ENCODE results near the gene DIPK1B. TPM values are rescaled to one million over a fixed set of nuclear protein-coding genes. Genes with fewer than 3 reads are reported as not detected.
A peak's percentile ranks its signal among the peaks of the same experiment; 100 is the strongest.
"Not testable (repeated sequence)": the region's sequence is repeated elsewhere in the genome, so short reads cannot be mapped to it uniquely, and the experiment has no call there.

Gene DIPK1B
- polyA plus RNA-seq, 3 donors, result 27.0 to 41.9 (median 38.8) TPM

DNA sequence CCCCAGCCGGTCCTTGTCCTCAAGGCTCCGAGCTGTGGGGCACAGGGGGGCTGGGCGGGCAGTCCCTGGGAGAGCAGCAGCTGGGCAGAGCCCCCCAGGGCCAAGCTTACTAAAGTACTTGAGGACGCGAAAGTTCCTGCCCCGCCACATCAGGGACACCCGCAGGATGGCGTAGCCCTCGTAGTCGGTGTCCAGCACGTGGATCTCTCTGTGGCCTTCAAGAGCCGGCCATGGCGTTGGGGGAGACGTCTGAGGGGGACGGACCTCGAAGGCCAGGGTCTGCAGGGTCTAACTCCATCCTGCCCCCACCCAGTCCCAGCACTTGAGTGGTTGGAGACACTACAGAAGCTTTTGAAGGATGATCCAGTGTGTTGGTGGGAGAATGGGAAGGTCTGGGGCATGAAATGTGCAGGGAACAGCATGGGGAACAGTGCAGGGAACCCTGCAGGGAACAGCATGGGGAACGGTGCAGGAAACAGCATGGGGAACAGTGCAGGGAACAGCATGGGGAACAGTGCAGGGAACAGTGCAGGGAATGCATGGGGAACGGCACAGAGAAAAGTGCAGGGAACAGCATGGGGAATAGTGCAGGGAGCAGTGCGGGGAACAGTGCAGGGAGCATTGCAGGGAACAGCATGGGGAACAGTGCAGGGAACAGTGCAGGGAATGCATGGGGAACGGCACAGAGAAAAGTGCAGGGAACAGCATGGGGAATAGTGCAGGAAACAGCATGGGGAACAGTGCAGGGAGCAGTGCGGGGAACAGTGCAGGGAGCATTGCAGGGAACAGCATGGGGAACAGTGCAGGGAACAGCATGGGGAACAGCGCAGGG is 43.1 kb downstream of the DIPK1B start:
- DNase-seq (ENCODE audit: extremely low read depth in 1 of 11, low read depth in 9 of 11, low spot score in 4 of 11), result not testable (repeated sequence)

DNA sequence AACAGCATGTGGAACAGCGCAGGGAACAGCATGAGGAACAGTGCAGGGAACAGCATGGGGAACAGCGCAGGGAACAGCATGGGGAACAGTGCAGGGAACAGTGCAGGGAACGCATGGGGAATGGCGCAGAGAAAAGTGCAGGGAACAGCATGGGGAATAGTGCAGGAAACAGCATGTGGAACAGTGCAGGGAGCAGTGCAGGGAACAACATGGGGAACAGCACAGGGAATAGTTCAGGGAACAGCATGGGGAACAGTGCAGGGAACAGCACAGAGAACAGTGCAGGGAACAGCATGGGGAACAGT is 43.7 kb downstream of the DIPK1B start:
- DNase-seq (ENCODE audit: extremely low read depth in 1 of 11, low read depth in 9 of 11, low spot score in 4 of 11), result no peak

DNA sequence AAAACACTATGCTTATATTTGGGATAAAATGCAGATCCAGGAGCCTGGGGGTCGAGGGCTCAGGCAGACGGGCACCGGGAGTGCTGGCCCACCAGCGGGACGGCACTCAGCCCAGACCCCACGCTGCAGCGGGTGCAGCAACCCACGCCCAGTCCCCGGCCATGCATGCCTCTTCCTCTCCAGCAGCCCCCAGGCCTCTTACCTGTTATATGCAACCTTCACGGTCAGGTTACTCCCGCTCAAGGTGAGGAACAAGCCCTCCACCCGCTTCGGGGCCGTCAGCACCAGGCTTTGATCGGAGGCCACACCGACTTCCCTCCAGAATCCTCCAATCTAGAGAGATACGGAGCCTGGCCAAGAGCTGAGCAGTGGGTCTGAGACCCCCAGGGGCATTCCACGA is 44.5 kb downstream of the DIPK1B start:
- no peak for DNase-seq (ENCODE audit: extremely low read depth in 1 of 11, low read depth in 9 of 11, low spot score in 4 of 11)

DNA sequence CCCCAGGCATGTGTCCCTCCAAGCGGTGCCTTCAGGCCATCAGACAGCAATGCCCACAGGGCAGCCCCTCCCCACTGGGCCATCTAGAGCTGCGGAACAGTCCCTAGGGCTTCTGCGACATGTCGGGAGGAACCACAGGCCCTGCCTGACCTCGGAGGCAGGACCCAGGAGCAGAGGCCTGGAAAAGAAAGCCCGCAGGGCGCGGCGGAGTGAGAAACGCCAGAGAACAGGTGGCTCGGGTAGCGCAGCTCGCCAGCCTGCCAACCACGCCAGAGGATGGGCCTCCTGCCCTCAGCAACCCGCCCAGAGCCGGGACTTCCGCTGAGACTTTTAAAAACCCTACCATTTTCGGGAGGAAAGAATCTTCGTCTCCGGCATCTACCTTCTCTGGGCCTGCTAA is 45.0 kb downstream of the DIPK1B start:
- DNase-seq (ENCODE audit: extremely low read depth in 1 of 11, low read depth in 9 of 11, low spot score in 4 of 11), result no peak

DNA sequence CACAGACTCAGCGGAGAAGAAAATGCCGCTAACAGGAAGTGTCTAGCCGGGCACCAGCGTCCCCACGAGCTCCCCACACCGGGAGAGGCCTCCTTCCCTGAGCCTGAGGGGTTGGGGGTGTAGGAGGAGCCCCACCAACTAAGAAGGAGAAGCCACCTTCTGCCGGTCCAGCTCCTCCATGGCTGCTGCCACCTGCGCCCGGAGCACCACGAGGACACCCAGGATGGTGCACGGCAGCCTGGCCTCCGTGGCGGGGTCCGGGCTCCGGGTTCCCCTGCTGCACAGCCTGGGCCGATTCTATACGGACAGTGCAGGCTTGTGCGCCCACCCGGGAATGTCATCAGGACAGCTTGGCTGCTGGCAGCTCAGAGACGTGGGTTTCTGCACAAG is 45.4 kb downstream of the DIPK1B start:
- no peak for DNase-seq (ENCODE audit: extremely low read depth in 1 of 11, low read depth in 9 of 11, low spot score in 4 of 11)

DNA sequence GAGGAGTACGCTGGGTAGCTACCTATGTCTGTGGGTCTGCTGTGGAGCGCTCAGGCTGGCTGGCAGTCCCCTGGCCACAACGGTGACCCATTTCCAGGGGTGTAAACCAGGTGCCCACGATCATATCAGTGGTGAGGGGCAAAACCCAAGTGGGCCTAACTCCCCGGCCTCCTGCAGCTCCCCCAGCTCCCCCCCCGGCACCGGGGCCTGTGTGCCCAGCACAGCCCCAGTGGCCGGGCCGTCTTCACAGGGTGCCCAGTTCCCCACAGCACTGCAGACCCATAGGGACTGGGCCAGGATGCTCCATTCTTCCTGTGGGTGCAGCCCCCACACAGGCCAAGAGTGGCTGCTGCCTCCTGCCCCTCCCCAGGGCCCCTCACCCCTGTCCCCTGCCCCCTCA is 46.6 kb downstream of the DIPK1B start:
- no peak for DNase-seq (ENCODE audit: extremely low read depth in 1 of 11, low read depth in 9 of 11, low spot score in 4 of 11)

DNA sequence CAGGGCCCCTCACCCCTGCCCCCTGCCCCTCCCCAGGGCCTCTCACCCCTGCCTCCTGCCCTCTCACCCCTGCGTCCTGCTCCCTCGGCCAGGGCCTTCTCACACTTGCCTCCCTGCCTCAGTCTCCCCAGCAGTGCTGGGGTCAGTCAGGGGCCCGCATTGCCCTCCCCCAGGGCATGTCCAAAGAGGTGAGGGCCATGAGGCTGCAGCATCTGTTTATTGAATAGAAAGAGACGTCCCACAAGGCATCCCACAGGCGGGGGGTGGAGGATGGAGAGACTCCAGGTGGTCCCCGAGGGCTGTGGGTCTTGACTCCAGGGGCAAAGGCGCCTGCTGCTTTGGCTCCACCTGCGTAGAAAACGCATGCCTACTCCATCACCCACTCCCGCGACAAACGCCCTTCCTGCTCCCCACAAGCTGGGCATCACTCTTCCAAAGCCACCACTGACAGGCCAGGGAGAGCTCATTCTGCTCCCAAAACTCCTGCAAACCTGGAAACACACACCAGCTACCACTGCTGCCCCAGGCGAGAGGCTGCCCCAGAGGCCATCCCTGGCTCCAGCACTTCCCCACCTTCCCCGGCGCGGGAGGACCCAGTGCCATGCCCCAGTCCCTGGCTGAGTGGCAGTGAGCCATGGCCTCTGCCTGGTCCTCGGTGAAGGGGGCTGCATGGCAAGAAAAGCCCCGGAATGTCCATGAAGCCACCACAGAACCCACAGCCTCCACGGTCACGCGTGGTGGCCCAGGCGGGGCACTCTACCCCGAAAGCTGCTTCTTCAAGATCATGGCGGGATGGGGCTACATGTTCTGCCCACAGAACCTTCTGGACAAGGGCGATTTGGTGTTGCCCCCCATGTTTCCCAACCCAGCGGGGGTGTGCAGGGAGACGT is 47.3 kb downstream of the DIPK1B start:
- DNase-seq (ENCODE audit: extremely low read depth in 1 of 11, low read depth in 9 of 11, low spot score in 4 of 11), result no peak

DNA sequence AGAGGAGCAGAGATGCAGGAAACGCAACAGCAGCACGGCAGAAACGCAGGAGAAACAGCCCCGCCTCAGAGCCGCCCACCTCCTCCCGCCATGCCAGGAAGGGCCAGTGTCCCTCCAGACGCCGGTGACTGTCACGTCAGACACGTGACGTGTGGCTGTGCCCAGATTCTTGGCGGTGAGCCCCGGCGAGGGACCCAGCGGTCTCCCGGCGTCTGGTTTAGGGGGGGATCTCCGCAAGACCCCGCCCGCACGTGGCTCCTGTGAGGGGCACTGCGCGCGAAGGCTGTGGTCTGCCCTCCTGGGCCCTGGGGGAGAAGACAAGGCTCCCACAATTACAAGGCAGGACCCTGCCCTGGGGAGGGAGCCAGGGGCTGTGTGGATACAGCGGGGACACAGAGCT is 48.1 kb downstream of the DIPK1B start:
- DNase-seq (ENCODE audit: extremely low read depth in 1 of 11, low read depth in 9 of 11, low spot score in 4 of 11), result no peak

DNA sequence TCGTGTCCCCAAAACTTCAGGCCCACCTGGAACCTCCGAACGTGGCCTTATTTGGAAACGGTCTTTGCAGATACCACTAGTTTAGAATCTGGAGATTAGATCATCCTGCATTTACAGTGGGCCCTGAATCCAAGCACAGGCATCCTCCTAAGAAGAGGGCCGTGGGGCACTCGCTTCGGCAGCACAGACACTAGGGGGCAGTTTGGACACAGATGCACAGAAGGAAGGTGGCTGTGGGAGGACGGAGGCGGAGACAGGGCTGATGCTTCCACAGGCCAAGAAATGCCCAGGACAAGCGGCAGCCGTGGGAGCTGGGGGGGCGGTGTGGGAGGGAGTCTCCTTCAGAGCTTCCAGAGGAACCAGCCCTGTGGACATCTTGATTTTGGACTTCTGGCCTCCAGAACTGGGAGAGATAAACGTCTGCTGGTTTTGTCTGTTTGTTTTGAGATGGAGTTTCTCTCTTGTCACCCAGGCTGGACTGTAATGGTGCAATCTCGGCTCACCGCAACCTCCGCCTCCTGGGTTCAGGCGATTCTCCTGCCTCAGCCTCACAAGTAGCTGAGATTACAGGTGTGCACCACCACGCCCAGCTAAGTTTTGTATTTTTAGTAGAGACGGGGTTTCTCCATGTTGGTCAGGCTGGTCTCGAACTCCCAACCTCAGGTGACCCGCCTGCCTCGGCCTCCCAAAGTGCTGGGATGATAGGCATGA is 48.6 kb downstream of the DIPK1B start:
- not testable (repeated sequence) for DNase-seq (ENCODE audit: extremely low read depth in 1 of 11, low read depth in 9 of 11, low spot score in 4 of 11)

DNA sequence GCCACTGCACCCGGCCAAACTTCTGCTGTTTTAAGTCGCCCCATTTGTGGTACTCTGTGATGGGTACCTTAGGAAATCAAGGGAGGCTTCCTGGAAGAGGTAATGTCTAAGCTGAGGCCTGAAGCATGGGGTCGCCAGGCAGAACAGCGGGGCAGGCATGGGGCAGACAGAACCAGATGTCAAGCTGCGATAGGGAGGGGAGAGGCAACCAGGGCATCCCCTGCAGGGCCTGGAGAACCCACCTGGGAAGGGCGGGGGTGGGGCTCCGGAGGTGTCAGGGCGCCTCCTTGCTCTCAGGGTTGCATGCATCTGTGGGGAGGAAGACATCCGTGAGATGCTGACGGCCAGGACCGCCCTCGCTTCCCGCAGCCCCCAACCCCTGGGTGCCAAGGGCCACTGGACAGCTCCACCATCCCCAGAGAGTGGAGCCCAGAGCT is 49.2 kb downstream of the DIPK1B start:
- no peak for DNase-seq (ENCODE audit: extremely low read depth in 1 of 11, low read depth in 9 of 11, low spot score in 4 of 11)

DNA sequence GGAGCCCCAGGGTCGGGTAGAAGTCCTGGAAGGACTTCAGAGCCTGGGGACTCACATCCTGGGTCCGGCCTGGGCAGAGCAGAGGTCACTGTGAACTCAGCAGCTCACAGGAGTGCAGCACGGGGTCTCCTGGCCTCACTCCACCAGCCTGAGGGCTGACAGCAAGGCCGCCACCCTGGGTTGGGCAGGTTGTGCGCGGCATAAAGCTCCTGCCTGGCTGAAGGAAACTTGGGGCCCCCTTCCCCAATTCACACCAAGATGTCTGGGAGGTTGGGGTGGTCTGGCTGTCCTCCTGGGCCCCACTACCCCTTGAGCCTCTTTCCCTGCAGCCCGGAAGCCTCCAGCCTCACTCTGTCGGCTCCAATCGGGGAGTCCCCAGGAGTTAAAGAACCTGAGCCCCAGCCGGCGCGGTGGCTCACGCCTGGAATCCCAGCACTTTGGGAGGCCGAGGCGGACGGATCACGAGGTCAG is 49.9 kb downstream of the DIPK1B start:
- DNase-seq (ENCODE audit: extremely low read depth in 1 of 11, low read depth in 9 of 11, low spot score in 4 of 11), result no peak

DNA sequence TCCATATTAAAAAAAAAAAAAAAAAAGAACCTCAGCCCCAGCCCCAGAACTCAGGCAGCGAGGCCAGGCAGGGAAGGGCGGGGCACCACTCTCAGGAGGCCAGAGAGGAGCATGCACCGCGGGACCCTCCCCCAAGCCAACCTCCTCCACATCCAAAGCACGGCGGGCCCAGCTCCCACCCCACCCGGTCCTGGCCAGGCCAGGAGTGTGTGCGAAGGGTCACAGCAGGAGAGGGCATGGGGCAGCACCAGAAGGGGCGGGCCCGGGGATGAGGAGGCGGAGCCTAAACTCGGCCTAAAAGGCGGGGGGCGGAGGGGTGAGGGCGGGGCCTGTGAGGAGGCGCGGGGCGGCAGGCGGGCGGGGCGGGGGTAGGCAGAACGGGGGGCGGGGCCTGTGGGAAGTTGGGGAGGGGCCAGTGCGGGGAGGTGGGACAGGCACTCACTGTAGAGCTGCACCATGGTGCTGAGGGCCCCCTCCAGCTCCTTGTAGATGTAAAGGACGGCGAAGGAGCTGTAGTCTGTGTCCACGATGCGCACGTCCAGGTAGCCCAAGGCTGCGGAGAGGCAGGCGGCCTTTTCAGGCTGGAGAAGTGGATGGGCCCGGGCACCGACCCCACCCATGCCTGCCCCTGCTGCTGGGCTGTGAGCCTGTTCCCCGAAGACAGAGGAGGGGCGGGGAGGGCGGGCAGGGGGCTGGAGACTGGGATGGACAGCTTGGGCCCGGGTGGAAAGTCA is 50.7 kb downstream of the DIPK1B start:
- peak in 1 of 11 donors; percentile 26 for DNase-seq (ENCODE audit: extremely low read depth in 1 of 11, low read depth in 9 of 11, low spot score in 4 of 11)

DNA sequence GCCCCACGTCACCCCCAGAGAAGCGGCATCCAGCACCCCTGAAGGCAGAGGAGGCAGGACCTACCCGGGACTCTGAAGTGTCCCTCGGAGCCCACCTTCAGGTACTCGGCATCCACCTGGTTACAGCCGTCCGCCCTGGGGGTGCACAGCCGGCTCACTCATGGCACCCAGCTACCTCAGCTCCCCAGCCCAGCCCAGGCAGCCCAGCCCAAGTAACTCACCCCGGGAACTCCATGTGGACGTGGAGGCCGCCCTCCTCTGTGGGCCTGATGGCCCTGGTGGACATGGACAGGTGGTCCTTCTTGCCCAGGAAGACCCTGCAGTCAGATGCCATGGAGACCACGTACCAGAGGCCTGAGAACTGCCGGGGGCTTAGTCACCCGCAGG is 51.3 kb downstream of the DIPK1B start:
- no peak for DNase-seq (ENCODE audit: extremely low read depth in 1 of 11, low read depth in 9 of 11, low spot score in 4 of 11)

DNA sequence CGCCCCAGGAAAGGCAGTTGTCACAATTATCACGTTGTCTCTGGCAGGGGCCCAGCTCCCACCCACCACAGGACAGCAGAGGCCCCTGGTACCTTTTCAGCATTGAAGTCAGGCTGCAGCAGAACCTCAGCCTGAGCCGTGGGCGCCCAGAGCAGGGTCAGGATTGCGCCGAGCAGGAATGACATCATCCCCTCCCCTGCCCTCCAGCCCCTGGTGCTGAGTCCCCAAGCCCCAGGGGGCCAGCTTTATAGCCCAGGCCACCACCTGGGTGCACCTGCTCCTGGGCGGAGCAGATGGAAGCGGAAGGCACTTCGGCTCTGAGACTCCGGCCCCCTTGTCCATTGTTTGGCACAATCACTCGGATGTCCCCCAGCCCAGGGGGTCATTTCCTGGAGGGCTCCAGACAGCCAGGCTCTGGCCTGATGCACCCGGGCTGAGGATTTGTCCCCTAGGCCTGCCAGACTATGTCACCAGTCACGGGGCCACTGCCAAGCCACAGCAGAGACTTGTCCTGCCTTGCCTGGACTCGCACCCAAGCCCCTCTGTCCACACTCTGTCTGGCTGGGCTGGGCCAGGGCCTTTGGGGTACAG is 52.0 kb downstream of the DIPK1B start, which contains the start of gene LCN15:
Gene LCN15 (minus strand): TSS at position 218 of the 591 bp plus-strand sequence. CDS start 30 bp downstream, at position 188.
- DNase-seq (ENCODE audit: extremely low read depth in 1 of 11, low read depth in 9 of 11, low spot score in 4 of 11), result no peak

DNA sequence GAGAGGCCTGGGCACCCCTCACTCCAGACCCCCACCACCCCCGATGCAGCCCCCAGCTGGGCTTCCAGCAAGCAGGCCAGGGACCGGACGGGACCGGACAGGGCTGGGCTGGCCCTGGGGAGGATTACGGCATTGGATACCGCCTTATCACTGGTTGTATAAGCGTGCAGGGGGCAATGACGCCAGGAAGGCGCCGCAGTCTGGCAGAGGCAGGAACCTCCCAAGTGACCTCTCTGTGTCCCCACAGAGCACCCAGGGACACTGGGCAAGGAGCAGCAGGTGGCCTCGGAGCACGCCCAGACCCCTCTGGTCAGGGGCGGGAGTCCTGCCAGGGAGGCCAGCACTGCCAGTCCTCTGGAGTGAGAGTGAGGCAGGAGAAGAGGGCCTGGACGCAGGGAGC is 52.7 kb downstream of the DIPK1B start:
- no peak for DNase-seq (ENCODE audit: extremely low read depth in 1 of 11, low read depth in 9 of 11, low spot score in 4 of 11)

DNA sequence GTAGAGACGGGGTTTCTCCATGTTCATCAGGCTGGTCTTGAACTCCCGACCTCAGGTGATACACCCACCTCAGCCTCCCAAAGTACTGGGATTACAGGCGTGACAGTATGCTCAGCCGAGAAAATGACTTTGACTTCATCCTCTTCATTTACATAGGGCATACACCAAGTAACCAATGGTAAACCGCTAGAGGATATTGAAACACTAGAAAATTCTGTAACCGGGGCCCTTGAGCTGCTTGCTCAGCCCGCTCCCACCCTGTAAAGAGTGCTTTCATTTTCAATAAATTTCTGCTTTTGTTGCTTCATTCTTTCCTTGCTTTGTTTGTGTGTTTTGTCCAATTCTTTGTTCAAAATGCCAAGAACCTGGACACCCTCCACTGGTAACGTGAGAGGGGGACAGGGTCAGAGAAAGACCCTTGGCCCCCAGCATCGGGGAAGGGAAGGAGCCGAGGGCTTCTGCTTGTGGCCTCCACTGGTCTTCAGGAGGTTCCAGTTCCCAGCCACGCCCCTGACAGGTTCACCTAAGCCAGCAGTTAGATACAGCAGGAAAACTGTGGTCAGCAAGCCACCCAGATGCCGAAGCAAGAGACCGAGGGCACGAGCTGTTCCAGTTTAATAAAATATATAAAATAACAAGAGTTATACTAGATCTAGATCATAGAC is 53.5 kb downstream of the DIPK1B start:
- DNase-seq (ENCODE audit: extremely low read depth in 1 of 11, low read depth in 9 of 11, low spot score in 4 of 11), result not testable (repeated sequence)

DNA sequence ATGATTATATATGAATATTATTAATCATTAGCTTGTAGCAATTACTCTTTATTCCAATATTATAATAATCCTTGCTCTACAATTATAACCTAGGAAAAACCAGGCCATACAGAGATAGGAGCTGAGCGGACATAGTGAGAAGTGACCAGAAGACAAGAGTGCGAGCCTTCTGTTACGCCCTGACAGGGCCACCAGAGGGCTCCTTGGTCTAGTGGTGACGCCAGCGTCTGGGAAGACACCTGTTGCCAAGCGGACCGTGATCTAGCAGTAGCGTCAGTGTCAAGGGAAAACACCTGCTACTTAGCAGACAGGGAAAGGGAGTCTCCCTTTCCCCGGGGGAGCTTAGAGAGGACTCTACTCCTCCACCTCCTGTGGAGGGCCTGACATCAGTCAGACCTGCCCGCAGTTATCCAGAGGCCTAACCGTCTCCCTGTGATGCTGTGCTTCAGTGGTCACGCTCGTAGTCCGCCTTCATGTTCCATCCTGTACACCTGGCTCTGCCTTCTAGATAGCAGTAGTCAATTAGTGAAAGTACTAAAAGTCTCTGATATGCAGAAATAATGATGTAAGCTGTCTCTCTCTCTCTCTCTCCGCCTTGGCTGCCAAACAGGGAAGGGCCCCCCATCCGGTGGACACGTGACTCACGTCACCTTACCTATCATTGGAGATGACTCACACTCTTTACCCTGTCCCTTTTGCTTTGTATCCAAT is 54.2 kb downstream of the DIPK1B start:
- DNase-seq (ENCODE audit: extremely low read depth in 1 of 11, low read depth in 9 of 11, low spot score in 4 of 11), result not testable (repeated sequence)
